ENCODE data around the gene AK5. TPM values are rescaled to one million over a fixed set of nuclear protein-coding genes. Genes with fewer than 3 reads are reported as not detected.

Gene AK5
- total RNA-seq, 2 experiments from 2014 or later, result 1.6 to 2.2 TPM

- Mint-ChIP-seq H3K36me3 (peaks cover 5% of the 10 kb centered on the region), H3K4me1 (ENCODE audit: low read depth) (no peaks in the 10 kb centered on the region), H3K27me3 (no peaks in the 10 kb centered on the region), H3K27ac (no peak overlapping the region), H3K9me3 (peaks cover 2% of the 10 kb centered on the region), H3K4me3 (no peak overlapping the region)
- CTCF ChIA-PET, result interaction anchor here (1.1 kb wide), 1 partner anchor 67 kb away, joined by 3 read pairs; no protein-coding TSS in a partner anchor
- DNase-seq, result no peak
- intact Hi-C loops (cut with micrococcal nuclease), result no loop called here
- POLR2A ChIA-PET, result no interaction called here
Measured at GRCh38 chr1:77468949-77469710, 187.3 kb downstream of the AK5 start.

- no peak overlapping the region for H3K4me3 Mint-ChIP-seq
- peaks cover 2% of the 10 kb centered on the region for H3K9me3 Mint-ChIP-seq
- POLR2A ChIA-PET, result no interaction called here
- peaks cover 5% of the 10 kb centered on the region for H3K36me3 Mint-ChIP-seq
- no peak for DNase-seq
- H3K27me3 Mint-ChIP-seq, result no peaks in the 10 kb centered on the region
- H3K27ac Mint-ChIP-seq, result no peak overlapping the region
- CTCF ChIA-PET, result no interaction called here
- no peaks in the 10 kb centered on the region for H3K4me1 Mint-ChIP-seq (ENCODE audit: low read depth)
- intact Hi-C loops (cut with micrococcal nuclease), result no loop called here
Measured at GRCh38 chr1:77471691-77472090, 189.9 kb downstream of the AK5 start.

- POLR2A ChIA-PET, result no interaction called here
- CTCF ChIA-PET, result no interaction called here
- H3K27ac Mint-ChIP-seq, result no peak overlapping the region
Measured at GRCh38 chr1:77473690-77474089, 191.9 kb downstream of the AK5 start.

DNA sequence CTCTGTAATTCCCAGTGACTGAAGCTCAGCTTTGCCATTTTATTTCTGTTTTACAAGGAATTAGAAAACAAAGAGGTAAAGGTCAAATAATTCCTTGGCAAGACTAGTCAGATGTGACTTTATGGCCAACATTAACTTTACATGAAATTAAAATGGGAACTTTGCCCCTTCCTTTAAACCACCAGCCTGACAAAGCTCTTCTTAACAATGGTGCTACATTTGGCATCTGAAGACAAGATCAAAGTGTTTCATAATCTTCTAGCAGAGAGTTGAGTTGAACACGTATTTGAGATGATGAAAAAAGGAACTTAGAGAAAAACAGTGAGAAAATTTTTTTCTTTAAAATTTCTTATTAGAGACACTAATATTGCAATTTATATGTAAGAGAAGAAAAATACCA lies 193.8 kb downstream of the AK5 start:
- POLR2A ChIA-PET, result no interaction called here
- Mint-ChIP-seq H3K4me1 (ENCODE audit: low read depth) (no peaks in the 10 kb centered on the region), H3K4me3 (no peak overlapping the region), H3K27me3 (no peaks in the 10 kb centered on the region), H3K36me3 (peaks cover 8% of the 10 kb centered on the region), H3K9me3 (peaks cover 2% of the 10 kb centered on the region), H3K27ac (no peak overlapping the region)
- CTCF ChIA-PET, result interaction anchor here (1.0 kb wide), 1 partner anchor 9 kb away, joined by 3 read pairs; no protein-coding TSS in a partner anchor
- intact Hi-C loops (cut with micrococcal nuclease), result no loop called here
- DNase-seq, result no peak

More at GRCh38 chr1:77473690-77474089, 191.9 kb downstream of the AK5 start:
- Mint-ChIP-seq H3K4me1 (ENCODE audit: low read depth) (no peaks in the 10 kb centered on the region), H3K27me3 (no peaks in the 10 kb centered on the region), H3K36me3 (peaks cover 5% of the 10 kb centered on the region), H3K4me3 (no peak overlapping the region), H3K9me3 (peaks cover 2% of the 10 kb centered on the region)
- intact Hi-C loops (cut with micrococcal nuclease), result no loop called here
- DNase-seq, result no peak

DNA sequence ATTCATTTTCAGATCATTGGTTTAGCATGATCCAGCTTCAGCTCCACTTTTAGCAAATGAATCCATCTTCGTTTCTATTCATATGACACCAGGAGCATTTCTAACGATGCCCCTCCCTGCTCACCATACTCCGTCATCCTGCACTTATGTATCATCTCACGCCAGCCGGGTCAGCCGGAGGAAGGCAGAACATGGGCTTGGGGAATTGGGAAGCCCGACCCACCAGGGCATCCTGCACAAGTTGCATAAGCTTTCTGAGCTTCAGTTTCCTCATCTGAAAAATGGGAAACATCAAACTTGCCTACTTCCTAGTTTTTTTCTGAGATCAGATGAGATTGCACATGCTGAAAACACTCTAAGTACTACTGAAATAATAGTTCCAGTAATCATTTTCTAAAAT lies 194.7 kb downstream of the AK5 start:
- no peak overlapping the region for H3K4me3 Mint-ChIP-seq
- H3K27me3 Mint-ChIP-seq, result no peaks in the 10 kb centered on the region
- intact Hi-C loops (cut with micrococcal nuclease), result no loop called here
- peaks cover 2% of the 10 kb centered on the region for H3K9me3 Mint-ChIP-seq
- ChIA-PET CTCF (no interaction called here), POLR2A (no interaction called here)
- DNase-seq, result no peak
- no peaks in the 10 kb centered on the region for H3K4me1 Mint-ChIP-seq (ENCODE audit: low read depth)
- H3K36me3 Mint-ChIP-seq, result peaks cover 8% of the 10 kb centered on the region
- H3K27ac Mint-ChIP-seq, result no peak overlapping the region

DNA sequence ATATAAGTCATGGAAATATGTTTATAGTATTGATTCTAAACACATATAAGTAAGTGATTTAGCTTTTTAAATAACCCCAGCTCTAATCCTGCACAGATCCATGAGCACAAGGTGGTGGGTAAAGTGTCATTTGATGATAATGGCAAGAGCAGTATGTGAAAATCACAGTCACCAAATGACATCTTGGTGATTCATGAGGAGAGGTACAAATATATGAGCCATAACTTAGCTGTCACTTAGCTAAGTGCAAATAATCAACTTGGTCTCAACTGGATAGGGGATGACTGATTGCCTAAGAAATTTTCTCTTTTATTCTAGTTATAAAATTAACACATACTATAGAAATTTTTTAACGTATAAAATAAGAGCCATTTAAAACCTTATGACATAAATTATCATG lies 202.5 kb downstream of the AK5 start:
- H3K9me3 Mint-ChIP-seq, result no peaks in the 10 kb centered on the region
- no peak overlapping the region for H3K4me3 Mint-ChIP-seq
- CTCF ChIA-PET, result interaction anchor here (1.0 kb wide), 1 partner anchor 9 kb away, joined by 3 read pairs; no protein-coding TSS in a partner anchor
- no peaks in the 10 kb centered on the region for H3K27me3 Mint-ChIP-seq
- no peak for DNase-seq
- intact Hi-C loops (cut with micrococcal nuclease), result no loop called here
- H3K4me1 Mint-ChIP-seq (ENCODE audit: low read depth), result no peaks in the 10 kb centered on the region
- POLR2A ChIA-PET, result no interaction called here
- peaks cover 3% of the 10 kb centered on the region for H3K36me3 Mint-ChIP-seq
- H3K27ac Mint-ChIP-seq, result no peak overlapping the region

GRCh38 chr1:77484926-77485325 lies 203.1 kb downstream of the AK5 start:
- H3K9me3 Mint-ChIP-seq, result no peaks in the 10 kb centered on the region
- H3K36me3 Mint-ChIP-seq, result no peaks in the 10 kb centered on the region
- ChIA-PET CTCF (no interaction called here), POLR2A (no interaction called here)
- no peaks in the 10 kb centered on the region for H3K4me1 Mint-ChIP-seq (ENCODE audit: low read depth)
- no peak overlapping the region for H3K4me3 Mint-ChIP-seq
- DNase-seq, result no peak
- no peak overlapping the region for H3K27ac Mint-ChIP-seq
- intact Hi-C loops (cut with micrococcal nuclease), result no loop called here
- H3K27me3 Mint-ChIP-seq, result no peaks in the 10 kb centered on the region

- CTCF ChIA-PET, result no interaction called here
- Mint-ChIP-seq H3K4me1 (ENCODE audit: low read depth) (no peaks in the 10 kb centered on the region), H3K36me3 (no peaks in the 10 kb centered on the region), H3K27me3 (no peaks in the 10 kb centered on the region), H3K27ac (no peak overlapping the region), H3K9me3 (no peaks in the 10 kb centered on the region), H3K4me3 (no peak overlapping the region)
- DNase-seq, result no peak
- intact Hi-C loops (cut with micrococcal nuclease), result no loop called here
- POLR2A ChIA-PET, result no interaction called here
Measured at GRCh38 chr1:77487631-77488030, 205.8 kb downstream of the AK5 start.

DNA sequence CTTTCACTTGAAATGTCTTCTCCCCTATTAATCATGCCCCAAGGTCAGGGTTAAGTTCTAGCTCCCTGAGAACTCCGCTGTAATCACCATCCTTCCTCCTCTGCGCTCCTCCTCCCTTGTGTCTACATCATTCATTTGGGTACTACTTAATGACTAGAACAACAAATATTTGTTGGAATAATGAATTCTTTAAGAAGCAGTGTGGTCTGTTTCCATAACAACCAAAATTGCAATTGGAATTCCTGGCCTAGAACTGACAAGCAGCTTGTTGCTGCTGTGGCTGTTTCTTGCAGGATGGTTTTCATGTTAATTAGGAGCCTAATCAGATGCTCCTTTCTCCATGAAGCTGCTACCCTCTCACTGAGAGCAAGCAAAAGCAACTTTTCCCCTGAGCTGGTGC lies 208.1 kb downstream of the AK5 start:
- Mint-ChIP-seq H3K9me3 (no peaks in the 10 kb centered on the region), H3K27ac (no peak overlapping the region), H3K4me3 (no peak overlapping the region), H3K27me3 (no peaks in the 10 kb centered on the region), H3K4me1 (ENCODE audit: low read depth) (no peaks in the 10 kb centered on the region), H3K36me3 (no peaks in the 10 kb centered on the region)
- ChIA-PET CTCF (interaction anchor here (0.7 kb wide), 1 partner anchor 43 kb away, joined by 4 read pairs; no protein-coding TSS in a partner anchor), POLR2A (no interaction called here)
- intact Hi-C loops (cut with micrococcal nuclease), result no loop called here
- DNase-seq, result no peak

GRCh38 chr1:77494026-77494425 lies 212.2 kb downstream of the AK5 start:
- Mint-ChIP-seq H3K9me3 (no peaks in the 10 kb centered on the region), H3K4me1 (ENCODE audit: low read depth) (no peaks in the 10 kb centered on the region), H3K4me3 (no peak overlapping the region), H3K36me3 (peaks cover 7% of the 10 kb centered on the region), H3K27me3 (no peaks in the 10 kb centered on the region), H3K27ac (no peak overlapping the region)
- intact Hi-C loops (cut with micrococcal nuclease), result no loop called here
- POLR2A ChIA-PET, result no interaction called here
- no peak for DNase-seq
- CTCF ChIA-PET, result no interaction called here

DNA sequence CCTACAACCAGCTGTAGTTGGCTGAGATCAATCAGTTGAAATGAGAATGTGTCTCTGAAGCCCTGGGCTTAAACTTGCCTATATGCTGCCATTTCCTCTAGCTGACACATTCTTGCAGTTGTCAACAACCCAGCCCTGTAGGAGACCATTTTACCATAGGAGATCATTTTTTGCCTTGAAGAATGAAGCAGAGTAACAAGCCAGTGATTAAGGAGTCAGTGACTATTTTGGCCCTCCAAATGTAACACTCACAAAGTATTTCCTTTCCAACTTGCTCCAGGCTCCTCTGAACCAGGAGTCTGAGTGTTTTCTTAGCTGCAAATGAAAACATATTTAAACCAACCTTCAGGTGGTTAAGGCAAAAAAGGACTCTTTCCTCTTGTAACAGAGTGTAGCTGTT lies 217.1 kb downstream of the AK5 start:
- Mint-ChIP-seq H3K4me3 (no peak overlapping the region), H3K27me3 (no peaks in the 10 kb centered on the region), H3K9me3 (no peaks in the 10 kb centered on the region), H3K36me3 (peaks cover 7% of the 10 kb centered on the region), H3K27ac (no peak overlapping the region), H3K4me1 (ENCODE audit: low read depth) (no peaks in the 10 kb centered on the region)
- CTCF ChIA-PET, result no interaction called here
- intact Hi-C loops (cut with micrococcal nuclease), result no loop called here
- DNase-seq, result no peak
- POLR2A ChIA-PET, result no interaction called here

DNA sequence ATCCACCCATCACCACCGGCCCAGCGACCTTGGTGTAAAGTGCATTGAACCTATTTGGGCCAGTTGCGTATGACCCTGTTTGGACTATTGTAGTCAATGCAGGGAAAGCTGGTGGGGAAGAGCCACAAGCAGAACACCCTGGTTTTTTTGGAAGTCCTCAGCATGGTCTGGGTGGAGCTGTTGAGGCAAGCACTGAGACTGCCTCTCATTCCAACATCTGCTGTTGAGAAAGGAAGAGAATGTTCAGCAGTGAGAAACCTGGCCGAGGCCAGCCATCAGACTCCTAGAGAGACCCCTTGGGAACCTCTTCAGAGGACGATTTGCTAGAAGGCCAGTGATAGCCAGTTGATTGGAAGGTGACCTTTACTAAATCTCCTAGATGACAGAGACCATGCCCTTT lies 217.6 kb downstream of the AK5 start:
- intact Hi-C loops (cut with micrococcal nuclease), result no loop called here
- H3K27ac Mint-ChIP-seq, result no peak overlapping the region
- H3K36me3 Mint-ChIP-seq, result peaks cover 7% of the 10 kb centered on the region
- no peaks in the 10 kb centered on the region for H3K27me3 Mint-ChIP-seq
- POLR2A ChIA-PET, result no interaction called here
- H3K4me1 Mint-ChIP-seq (ENCODE audit: low read depth), result no peaks in the 10 kb centered on the region
- H3K4me3 Mint-ChIP-seq, result no peak overlapping the region
- CTCF ChIA-PET, result no interaction called here
- DNase-seq, result no peak
- no peaks in the 10 kb centered on the region for H3K9me3 Mint-ChIP-seq

GRCh38 chr1:77504986-77505385 lies 223.2 kb downstream of the AK5 start:
- no peaks in the 10 kb centered on the region for H3K36me3 Mint-ChIP-seq
- no peak for DNase-seq
- peaks cover 3% of the 10 kb centered on the region for H3K4me1 Mint-ChIP-seq (ENCODE audit: low read depth)
- H3K4me3 Mint-ChIP-seq, result no peak overlapping the region
- CTCF ChIA-PET, result no interaction called here
- intact Hi-C loops (cut with micrococcal nuclease), result no loop called here
- no peaks in the 10 kb centered on the region for H3K9me3 Mint-ChIP-seq
- H3K27ac Mint-ChIP-seq, result no peak overlapping the region
- H3K27me3 Mint-ChIP-seq, result no peaks in the 10 kb centered on the region
- POLR2A ChIA-PET, result no interaction called here
